ENCODE results near the gene SEPHS2. TPM values are rescaled to one million over a fixed set of nuclear protein-coding genes. Genes with fewer than 3 reads are reported as not detected.

The SEPHS2 gene
- total RNA-seq, 2 experiments from 2014 or later, result 37.8 to 56.0 TPM

DNA sequence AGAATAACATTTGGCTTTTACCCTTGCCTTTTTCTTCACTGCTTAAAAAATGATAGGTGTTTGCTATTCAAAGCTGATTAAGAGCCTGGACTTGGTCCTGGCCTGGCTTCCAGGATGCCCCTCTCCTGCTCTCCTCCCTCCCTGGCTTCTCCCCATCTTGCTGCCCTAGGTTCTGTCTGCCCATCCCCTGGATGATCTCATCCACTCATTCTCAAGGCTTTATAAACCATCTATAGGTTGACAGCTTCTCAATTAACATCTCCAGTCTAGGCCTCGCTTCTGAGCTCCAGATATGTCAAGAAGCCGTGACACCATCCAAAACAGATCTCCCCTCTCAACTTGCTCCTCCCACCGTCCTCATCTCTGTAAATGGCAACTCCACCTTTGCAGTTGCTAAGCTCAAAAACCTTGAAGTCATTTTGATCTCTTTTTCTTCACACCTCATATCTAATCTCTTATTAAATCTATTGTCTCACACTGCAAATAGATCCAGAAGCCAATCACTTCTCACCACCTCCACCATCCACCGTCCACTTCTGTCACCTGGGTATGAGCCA is 29.5 kb downstream of the SEPHS2 start:
- intact Hi-C loops (cut with DNase I, micrococcal nuclease), result loop anchor here in 1 of 2 experiments (2.0 kb wide), 1 partner anchor 283 kb away; the partner anchor contains the start of gene SRCAP
- H3K4me3 Mint-ChIP-seq, result no peak overlapping the region
- H3K27ac Mint-ChIP-seq, result peak overlapping the region; percentile 22
- DNase-seq, result no peak
- ChIA-PET CTCF (interaction anchor here (0.7 kb wide), 1 partner anchor 9 kb away, joined by 3 read pairs; no protein-coding TSS in a partner anchor), POLR2A (no interaction called here)
- peaks cover 36% of the 10 kb centered on the region for H3K36me3 Mint-ChIP-seq (ENCODE audit: low read depth)
- peaks cover 35% of the 10 kb centered on the region for H3K4me1 Mint-ChIP-seq
- H3K27me3 Mint-ChIP-seq, result no peaks in the 10 kb centered on the region
- no peak for ATAC-seq
- H3K9me3 Mint-ChIP-seq (ENCODE audit: low read depth), result no peaks in the 10 kb centered on the region

DNA sequence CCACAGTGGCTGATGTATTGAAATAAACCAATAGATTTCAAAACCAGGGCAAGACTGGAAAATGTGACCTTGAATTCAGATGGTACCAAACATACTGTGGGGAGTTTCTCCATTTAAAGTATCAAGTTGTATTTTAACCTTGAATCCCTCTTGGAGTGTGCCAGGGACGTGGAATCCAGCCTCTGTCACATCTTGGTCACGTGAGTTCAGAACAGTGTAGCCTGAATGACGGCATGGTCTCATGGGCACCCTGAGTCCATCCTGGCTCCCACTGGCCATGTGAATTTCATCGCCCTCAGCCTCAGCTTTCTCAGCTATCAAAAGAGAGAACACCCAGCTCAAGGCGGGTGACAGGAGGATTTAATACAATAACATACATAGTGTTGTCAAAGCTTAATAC is 31.5 kb downstream of the SEPHS2 start:
- ChIA-PET POLR2A (interaction anchor here (0.7 kb wide), 1 partner anchor 492 kb away, joined by 9 read pairs; no protein-coding TSS in a partner anchor), CTCF (interaction anchor here (0.7 to 1.2 kb wide), 3 partner anchors 16 to 228 kb away, joined by 3 to 5 read pairs (median 3); partner anchors contain the start of genes DCTPP1 and ZNF689)
- Mint-ChIP-seq H3K27ac (no peak overlapping the region), H3K4me3 (no peak overlapping the region), H3K27me3 (no peaks in the 10 kb centered on the region), H3K36me3 (ENCODE audit: low read depth) (peaks cover 26% of the 10 kb centered on the region), H3K4me1 (peaks cover 44% of the 10 kb centered on the region), H3K9me3 (ENCODE audit: low read depth) (no peaks in the 10 kb centered on the region)
- ATAC-seq (no peak), DNase-seq (no peak)
- intact Hi-C loops (cut with DNase I, micrococcal nuclease), result no loop called here

DNA sequence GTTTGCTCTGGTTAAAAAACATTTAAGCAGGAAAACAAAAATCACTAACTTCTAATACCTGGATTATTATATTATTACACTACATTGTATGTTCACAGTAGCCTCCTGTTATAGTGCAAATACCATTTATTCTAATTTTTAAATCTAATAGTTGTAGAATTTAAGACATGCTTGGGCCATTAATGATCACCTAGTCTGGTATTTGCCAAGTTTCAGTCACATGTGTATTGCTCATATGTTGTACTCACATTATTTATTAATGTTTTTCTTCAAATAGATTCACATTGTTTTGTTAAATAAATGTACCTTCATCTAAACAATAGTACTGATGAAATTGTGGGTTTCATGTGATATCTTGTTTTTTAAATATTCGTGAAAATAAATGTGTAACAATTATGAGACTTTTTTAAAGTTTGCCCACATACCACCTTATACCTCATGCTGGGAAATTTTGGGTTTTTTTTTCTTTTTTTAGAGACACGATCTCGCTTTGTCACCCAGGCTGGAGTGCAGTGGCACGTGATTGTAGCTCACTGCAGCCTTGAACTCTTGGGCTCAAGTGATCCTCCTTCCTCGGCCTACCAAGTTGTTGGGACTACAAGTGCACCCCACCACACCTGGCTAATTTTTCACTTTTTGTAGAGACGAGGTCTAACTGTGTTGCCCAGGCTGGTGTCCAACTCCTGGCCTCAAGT is 32.4 kb downstream of the SEPHS2 start:
- no peak overlapping the region for H3K4me3 Mint-ChIP-seq
- no peaks in the 10 kb centered on the region for H3K27me3 Mint-ChIP-seq
- CTCF ChIA-PET, result interaction anchor here (1.2 kb wide), 1 partner anchor 197 kb away, joined by 3 read pairs; the partner anchor contains the start of gene ZNF689
- peaks cover 20% of the 10 kb centered on the region for H3K36me3 Mint-ChIP-seq (ENCODE audit: low read depth)
- ATAC-seq, result no peak
- intact Hi-C loops (cut with DNase I, micrococcal nuclease), result no loop called here
- peaks cover 44% of the 10 kb centered on the region for H3K4me1 Mint-ChIP-seq
- no peak for DNase-seq
- H3K9me3 Mint-ChIP-seq (ENCODE audit: low read depth), result no peaks in the 10 kb centered on the region
- POLR2A ChIA-PET, result no interaction called here
- H3K27ac Mint-ChIP-seq, result peak overlapping the region; percentile 20

DNA sequence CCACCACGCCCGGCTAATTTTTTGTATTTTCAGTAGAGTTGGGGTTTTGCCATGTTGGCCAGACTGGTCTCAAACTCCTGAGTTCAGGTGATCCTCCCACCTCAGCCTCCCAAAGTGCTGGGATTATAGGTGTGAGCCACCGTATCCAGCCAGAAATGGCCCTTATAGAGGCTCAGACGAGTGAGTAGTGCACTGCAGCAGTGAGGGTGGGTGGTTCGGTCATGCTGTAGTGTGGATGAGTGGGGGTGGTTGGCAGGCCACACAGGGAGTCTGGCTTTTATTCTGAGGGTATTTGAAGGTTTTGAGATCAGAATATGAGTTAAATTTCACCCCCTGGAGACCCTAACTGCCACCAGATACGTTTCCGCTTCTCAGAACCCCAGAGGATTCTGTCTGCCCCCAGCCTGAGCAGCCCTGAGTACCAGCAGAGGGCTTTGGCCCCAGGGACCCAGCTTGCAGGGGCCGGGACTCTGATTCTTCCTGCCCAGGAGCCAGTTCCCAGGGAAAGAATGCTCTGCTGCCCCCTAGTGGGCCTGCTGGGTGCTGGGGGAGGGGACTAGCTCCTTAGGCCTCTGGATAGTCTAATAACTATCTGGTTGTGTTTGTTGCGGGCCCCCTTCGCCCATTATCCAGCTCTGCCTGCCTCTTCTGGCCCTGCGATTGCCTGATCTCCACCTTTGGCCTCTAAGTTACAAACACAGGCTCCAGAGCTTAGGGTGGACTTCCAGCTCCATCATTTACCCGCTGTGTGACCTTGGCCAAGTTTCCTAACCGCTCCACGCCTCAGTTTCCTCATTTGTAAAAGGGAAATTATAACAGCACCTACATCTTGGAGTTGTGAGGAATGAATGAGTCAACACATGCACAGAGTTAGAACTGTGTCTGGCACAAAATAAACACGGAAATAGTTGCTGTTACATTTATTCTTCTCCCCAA is 36.3 kb downstream of the SEPHS2 start:
- intact Hi-C loops (cut with DNase I, micrococcal nuclease), result loop anchor here (2.0 to 10.0 kb wide), 5 partner anchors 27 to 345 kb away; partner anchors contain the start of genes ALDOA (in 1 of the 2), GDPD3 (in 1 of the 2), MYL11 (in 1 of the 2) and SEPTIN1 (in 1 of the 2)
- ChIA-PET CTCF (interaction anchor here (0.6 to 2.3 kb wide), 43 partner anchors 9 to 315 kb away, joined by 3 to 18 read pairs (median 4); partner anchors contain the start of genes DCTPP1, SEPHS2, SEPTIN1 and TBC1D10B), POLR2A (interaction anchor here (0.5 to 1.7 kb wide), 6 partner anchors 9 to 299 kb away, joined by 3 to 7 read pairs (median 4); partner anchors contain the start of genes DCTPP1 and SEPTIN1)
- peak; percentile 95 for DNase-seq
- ATAC-seq, result peak; percentile 49
- Mint-ChIP-seq H3K4me3 (peak overlapping the region; percentile 79), H3K36me3 (ENCODE audit: low read depth) (peaks cover 14% of the 10 kb centered on the region), H3K27me3 (peaks cover 2% of the 10 kb centered on the region), H3K27ac (peak overlapping the region; percentile 47), H3K4me1 (peaks cover 31% of the 10 kb centered on the region), H3K9me3 (ENCODE audit: low read depth) (no peaks in the 10 kb centered on the region)

DNA sequence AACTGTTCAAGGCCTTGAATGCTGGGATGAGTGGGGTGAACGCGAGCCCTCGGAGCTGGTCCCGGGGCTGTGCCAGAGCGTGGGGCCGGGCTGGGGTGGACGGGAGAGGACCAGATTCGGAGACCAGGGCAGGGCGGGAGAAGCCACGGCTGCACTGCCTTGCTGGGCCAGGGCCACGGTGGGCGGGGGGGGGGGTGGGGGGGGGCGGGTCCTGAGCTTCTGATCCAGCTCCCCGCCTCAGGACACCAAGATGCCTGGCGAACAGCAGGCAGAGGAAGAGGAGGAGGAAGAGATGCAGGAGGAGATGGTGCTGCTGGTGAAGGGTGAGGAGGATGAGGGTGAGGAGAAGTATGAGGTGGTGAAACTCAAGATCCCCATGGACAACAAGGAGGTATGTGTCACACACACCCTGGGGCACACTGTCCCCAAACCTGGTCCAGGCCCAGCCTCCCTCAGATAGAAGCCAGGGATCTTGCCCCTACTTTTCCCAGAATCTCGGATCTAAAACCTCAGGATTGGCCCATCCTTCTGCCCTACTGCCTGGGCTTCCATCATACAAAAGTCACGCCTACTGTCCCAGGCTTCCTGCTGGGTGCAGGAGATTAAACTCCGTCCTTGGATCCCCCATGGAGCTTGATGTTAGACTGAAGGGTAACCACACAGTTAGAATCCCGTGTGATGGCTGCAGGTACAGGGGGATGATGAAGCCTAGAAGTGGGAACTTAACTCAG is 37.7 kb downstream of the SEPHS2 start:
- no peak for DNase-seq
- Mint-ChIP-seq H3K9me3 (ENCODE audit: low read depth) (no peaks in the 10 kb centered on the region), H3K4me1 (peaks cover 26% of the 10 kb centered on the region), H3K27me3 (peaks cover 2% of the 10 kb centered on the region), H3K36me3 (ENCODE audit: low read depth) (peaks cover 8% of the 10 kb centered on the region), H3K4me3 (peak overlapping the region; percentile 79), H3K27ac (peak overlapping the region; percentile 74)
- CTCF ChIA-PET, result interaction anchor here (0.7 to 2.3 kb wide), 20 partner anchors 9 to 315 kb away, joined by 3 to 18 read pairs (median 4); partner anchors contain the start of genes DCTPP1, TBC1D10B, ZNF48 and ZNF689
- intact Hi-C loops (cut with DNase I, micrococcal nuclease), result loop anchor here (1.0 to 10.0 kb wide), 14 partner anchors 13 to 343 kb away; partner anchors contain the start of genes ALDOA (in 2 of the 2), SEPTIN1 (in 2 of the 2), TBC1D10B (in 2 of the 2) and CD2BP2 (in 1 of the 2)
- ATAC-seq, result no peak
- POLR2A ChIA-PET, result interaction anchor here (0.6 to 2.1 kb wide), 14 partner anchors 10 to 447 kb away, joined by 3 to 9 read pairs (median 4); partner anchors contain the start of genes DCTPP1, PPP4C, SEPTIN1 and ZNF48

DNA sequence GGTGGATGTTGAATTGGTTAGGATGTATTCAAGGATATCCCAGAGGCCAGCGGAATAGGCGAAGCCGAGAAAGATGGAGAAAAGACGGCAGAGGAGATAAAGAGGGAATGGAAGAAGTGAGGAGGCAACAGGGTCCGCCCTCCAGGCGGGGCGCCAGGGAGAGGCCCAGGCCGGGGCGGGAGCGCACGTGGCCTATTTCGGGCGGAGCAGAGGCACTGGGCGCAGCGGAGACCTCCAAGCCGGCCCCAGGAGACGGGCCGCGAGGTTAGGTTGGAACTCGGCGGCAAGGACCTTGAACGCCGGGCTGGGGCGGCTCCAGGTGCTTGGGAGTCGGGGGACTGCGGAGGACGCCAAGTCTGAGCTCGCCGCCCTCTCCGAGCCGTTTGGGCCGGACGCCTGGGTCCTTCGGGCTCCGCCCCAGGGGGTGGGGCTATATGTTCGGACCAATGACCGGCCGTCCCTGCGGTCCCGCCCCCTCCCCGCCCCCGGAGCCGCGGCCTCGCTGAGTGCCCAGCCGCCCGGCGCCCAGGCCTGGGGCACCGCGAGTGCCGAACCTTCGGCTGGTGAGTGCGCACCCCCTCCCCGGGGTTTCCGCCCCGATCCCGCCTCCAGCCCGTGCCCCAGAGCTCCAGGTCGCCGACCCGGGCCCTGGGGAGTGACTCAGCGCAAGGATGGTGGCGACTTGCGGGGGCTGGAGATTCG is 38.4 kb downstream of the SEPHS2 start, which contains the start of gene ZNF771:
Gene ZNF771 (plus strand): TSS at position 505 of the 702 bp plus-strand sequence. CDS start 448 bp downstream, outside the sequence.
- ChIA-PET POLR2A (interaction anchor here (0.5 to 2.1 kb wide), 15 partner anchors 11 to 446 kb away, joined by 3 to 9 read pairs (median 3); partner anchors contain the start of genes DCTPP1, PPP4C, SEPTIN1 and ZNF48), CTCF (interaction anchor here (0.6 to 2.2 kb wide), 17 partner anchors 9 to 333 kb away, joined by 3 to 10 read pairs (median 3); partner anchors contain the start of genes DCTPP1, ZNF48 and ZNF689)
- Mint-ChIP-seq H3K27ac (peak within 1 kb of the TSS; percentile 97), H3K27me3 (peaks cover 2% of the 10 kb centered on the region), H3K9me3 (ENCODE audit: low read depth) (no peaks in the 10 kb centered on the region), H3K4me3 (peak within 1 kb of the TSS; percentile 79), H3K4me1 (peaks cover 26% of the 10 kb centered on the region), H3K36me3 (ENCODE audit: low read depth) (peaks cover 7% of the 10 kb centered on the region)
- intact Hi-C loops (cut with DNase I, micrococcal nuclease), result loop anchor here (1.0 to 10.0 kb wide), 13 partner anchors 12 to 342 kb away; partner anchors contain the start of genes ALDOA (in 2 of the 2), TBC1D10B (in 2 of the 2), CD2BP2 (in 1 of the 2) and GDPD3 (in 1 of the 2)
- ATAC-seq (peak; percentile 85), DNase-seq (peak; percentile 95)

DNA sequence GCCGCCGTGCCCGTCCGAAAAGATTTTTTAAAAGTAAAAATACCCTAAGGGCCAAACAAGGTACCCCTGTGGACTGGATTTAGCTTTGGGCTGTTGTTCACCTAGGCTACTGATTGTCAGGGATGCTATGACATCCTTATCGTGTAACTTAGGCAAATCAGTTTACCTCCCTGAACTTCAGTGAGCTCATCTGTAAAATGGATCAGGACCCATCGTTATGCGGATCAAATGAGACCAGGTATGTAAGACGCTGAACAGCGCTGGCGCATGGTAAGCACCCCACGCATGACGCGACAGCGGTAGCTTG is 38.9 kb downstream of the SEPHS2 start:
- POLR2A ChIA-PET, result interaction anchor here (0.6 to 2.1 kb wide), 8 partner anchors 11 to 342 kb away, joined by 3 to 9 read pairs (median 4); partner anchors contain the start of genes DCTPP1, PPP4C, SEPTIN1 and ZNF48
- CTCF ChIA-PET, result interaction anchor here (0.6 to 2.2 kb wide), 12 partner anchors 10 to 333 kb away, joined by 3 to 10 read pairs (median 4); partner anchors contain the start of genes DCTPP1, ZNF48 and ZNF689
- intact Hi-C loops (cut with DNase I, micrococcal nuclease), result loop anchor here (1.0 to 10.0 kb wide), 13 partner anchors 11 to 342 kb away; partner anchors contain the start of genes ALDOA (in 2 of the 2), TBC1D10B (in 2 of the 2), CD2BP2 (in 1 of the 2) and GDPD3 (in 1 of the 2)
- DNase-seq (no peak), ATAC-seq (peak; percentile 24)
- Mint-ChIP-seq H3K36me3 (ENCODE audit: low read depth) (peaks cover 3% of the 10 kb centered on the region), H3K4me3 (peak overlapping the region; percentile 79), H3K9me3 (ENCODE audit: low read depth) (no peaks in the 10 kb centered on the region), H3K27ac (peak overlapping the region; percentile 97), H3K27me3 (peaks cover 2% of the 10 kb centered on the region), H3K4me1 (peaks cover 22% of the 10 kb centered on the region)

DNA sequence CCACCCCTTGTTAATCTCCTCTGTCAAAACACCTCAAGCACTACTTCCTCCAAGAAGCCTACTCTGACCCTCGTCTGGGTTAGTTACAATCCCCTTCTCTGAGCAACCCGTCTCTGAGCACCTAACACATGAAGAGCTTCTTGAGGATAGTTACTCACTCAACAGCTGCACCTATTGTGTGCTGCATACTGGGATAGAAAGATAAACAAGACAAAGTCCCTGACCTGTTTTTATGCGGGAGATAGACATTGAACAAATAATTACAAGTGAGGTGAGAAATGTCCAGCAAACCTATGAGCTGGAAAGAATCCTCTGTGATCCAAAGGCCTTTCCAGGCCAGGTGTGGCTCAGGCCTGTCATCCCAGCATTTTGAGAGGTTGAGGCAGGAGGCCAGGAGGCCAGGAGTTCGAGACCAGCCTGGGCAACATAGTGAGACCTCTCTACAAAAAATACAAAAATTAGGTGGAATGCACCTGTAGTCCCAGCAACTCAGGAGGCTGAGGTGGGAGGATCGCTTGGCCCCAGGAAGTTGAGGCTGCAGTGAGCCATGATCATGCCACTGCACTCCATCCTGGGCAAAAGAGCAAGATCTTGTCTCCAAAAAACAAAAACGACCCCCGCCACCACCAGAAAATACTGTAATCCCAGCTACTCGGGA is 43.8 kb downstream of the SEPHS2 start:
- intact Hi-C loops (cut with DNase I, micrococcal nuclease), result loop anchor here in 1 of 2 experiments (10.0 kb wide), 2 partner anchors 287 to 337 kb away; partner anchors contain the start of genes ALDOA and GDPD3

More for the DNA sequence above, 43.8 kb downstream of the SEPHS2 start:
- H3K9me3 Mint-ChIP-seq (ENCODE audit: low read depth), result no peaks in the 10 kb centered on the region
- H3K4me3 Mint-ChIP-seq, result peak overlapping the region; percentile 75
- H3K4me1 Mint-ChIP-seq, result peaks cover 23% of the 10 kb centered on the region
- CTCF ChIA-PET, result interaction anchor here (1.0 to 1.3 kb wide), 3 partner anchors 9 to 28 kb away, joined by 3 to 5 read pairs (median 3); partner anchors contain the start of genes DCTPP1 and SEPTIN1
- no peak for ATAC-seq
- peaks cover 2% of the 10 kb centered on the region for H3K27me3 Mint-ChIP-seq
- POLR2A ChIA-PET, result no interaction called here
- DNase-seq, result no peak
- H3K36me3 Mint-ChIP-seq (ENCODE audit: low read depth), result peaks cover 17% of the 10 kb centered on the region
- H3K27ac Mint-ChIP-seq, result peak overlapping the region; percentile 13
